ENCODE results near the gene DENND6B. TPM values are rescaled to one million over a fixed set of nuclear protein-coding genes. Genes with fewer than 3 reads are reported as not detected.

DENND6B gene
- polyA plus RNA-seq, 1 experiment = 8.2 TPM

DNA sequence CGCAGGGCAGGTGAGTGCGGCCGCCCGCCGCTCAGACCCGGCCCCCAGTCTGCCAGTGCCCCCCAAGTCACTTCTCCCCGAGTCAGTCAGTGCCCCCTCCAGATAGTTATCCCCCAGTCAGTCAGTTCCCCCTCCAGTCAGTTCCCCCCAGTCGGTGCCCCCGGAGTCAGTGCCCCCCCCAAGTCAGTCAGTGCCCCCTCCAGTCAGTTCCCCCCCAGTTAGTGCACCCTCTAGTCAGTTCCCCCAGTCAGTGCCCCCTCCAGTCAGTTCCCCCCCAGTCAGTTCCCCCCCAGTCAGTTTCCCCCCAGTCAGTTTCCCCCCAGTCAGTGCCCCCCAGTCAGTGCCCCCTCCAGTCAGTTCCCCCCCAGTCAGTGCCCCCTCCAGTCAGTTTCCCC lies 16.7 kb upstream of the DENND6B start:
- no peak for DNase-seq (ENCODE audit: low read depth)
- TF ChIP-seq, protein P1, sequence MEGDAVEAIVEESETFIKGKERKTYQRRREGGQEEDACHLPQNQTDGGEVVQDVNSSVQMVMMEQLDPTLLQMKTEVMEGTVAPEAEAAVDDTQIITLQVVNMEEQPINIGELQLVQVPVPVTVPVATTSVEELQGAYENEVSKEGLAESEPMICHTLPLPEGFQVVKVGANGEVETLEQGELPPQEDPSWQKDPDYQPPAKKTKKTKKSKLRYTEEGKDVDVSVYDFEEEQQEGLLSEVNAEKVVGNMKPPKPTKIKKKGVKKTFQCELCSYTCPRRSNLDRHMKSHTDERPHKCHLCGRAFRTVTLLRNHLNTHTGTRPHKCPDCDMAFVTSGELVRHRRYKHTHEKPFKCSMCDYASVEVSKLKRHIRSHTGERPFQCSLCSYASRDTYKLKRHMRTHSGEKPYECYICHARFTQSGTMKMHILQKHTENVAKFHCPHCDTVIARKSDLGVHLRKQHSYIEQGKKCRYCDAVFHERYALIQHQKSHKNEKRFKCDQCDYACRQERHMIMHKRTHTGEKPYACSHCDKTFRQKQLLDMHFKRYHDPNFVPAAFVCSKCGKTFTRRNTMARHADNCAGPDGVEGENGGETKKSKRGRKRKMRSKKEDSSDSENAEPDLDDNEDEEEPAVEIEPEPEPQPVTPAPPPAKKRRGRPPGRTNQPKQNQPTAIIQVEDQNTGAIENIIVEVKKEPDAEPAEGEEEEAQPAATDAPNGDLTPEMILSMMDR (IDR thresholded peaks at IDR 0.05; ENCODE audit: insufficient read depth, low read depth, low read length) = no peak
- ChIA-PET POLR2A (no interaction called here), CTCF (interaction anchor here (0.7 kb wide), 1 partner anchor 103 kb away, joined by 3 read pairs; no protein-coding TSS in a partner anchor)
- H3K36me3 ChIP-seq (ENCODE audit: control insufficient read depth, insufficient read depth, low read length) = peaks cover 2% of the 10 kb centered on the region; the same call in 1 of the 2 replicates
- no peaks in the 10 kb centered on the region for H3K27me3 ChIP-seq (ENCODE audit: control insufficient read depth, insufficient read depth, low read length)
- H3K4me3 ChIP-seq (ENCODE audit: low read depth, low read length) = peak overlapping the region; percentile 81

DNA sequence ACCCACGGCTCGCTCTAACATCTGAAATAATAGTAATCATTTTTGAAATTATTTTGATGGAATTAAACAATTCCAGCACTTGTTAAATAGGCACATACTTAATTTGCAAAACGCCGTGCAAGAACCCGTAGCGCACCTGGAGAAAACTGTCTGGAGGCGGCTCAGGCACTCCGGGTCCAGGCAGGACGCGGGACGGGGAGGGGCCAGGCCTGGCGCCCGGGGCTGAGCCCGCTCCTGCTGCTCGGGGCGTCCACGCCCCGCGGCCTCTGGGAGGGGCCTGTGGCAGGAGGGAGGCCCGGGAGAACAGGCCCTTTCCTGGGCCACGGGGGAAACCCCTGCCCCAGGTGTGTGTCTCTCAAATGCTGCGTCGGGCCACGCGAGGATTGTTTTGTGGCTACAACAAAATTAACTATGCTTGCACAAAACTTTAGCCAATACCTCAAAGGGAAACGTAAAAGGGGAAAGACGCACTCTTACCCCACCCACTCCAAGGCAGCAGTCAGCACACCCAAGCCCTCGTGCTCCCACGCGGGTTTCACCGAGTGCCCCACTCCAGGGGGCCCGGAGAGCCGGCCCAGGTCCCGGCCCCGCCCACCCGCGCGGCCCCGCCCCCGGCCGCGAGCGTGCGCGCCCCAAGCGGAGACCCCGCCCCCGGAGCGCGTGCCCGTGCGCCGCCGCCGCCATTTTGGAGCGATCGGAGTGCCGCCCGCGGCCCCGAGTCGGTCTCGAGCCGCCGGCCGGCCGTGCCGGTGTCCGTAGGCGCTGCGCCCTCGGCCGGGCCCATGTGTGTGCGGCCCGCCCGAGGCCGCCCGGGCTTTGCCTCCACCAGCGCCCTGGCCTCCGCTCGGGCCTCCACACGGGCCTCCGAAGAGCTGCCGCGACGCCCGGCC lies 16.1 kb upstream of the DENND6B start, which contains the start of gene PPP6R2:
TSS of gene PPP6R2 (plus strand) at position 677 of the 890 bp plus-strand sequence. CDS start 50,582 bp downstream, outside the sequence.
- no peak for DNase-seq (ENCODE audit: low read depth)
- POLR2A ChIA-PET = no interaction called here
- H3K4me3 ChIP-seq (ENCODE audit: low read depth, low read length) = peak within 1 kb of the TSS; percentile 81
- H3K36me3 ChIP-seq (ENCODE audit: control insufficient read depth, insufficient read depth, low read length) = peaks cover 2% of the 10 kb centered on the region; the same call in 1 of the 2 replicates
- CTCF ChIA-PET = interaction anchor here (0.7 to 2.6 kb wide), 23 partner anchors 9 to 165 kb away, joined by 3 to 50 read pairs (median 6); partner anchors contain the start of genes HDAC10, LMF2, MAPK12 and NCAPH2
- H3K27me3 ChIP-seq (ENCODE audit: control insufficient read depth, insufficient read depth, low read length) = no peaks in the 10 kb centered on the region
- TF ChIP-seq, protein P1 (IDR thresholded peaks at IDR 0.05; ENCODE audit: insufficient read depth, low read depth, low read length) = no peak

DNA sequence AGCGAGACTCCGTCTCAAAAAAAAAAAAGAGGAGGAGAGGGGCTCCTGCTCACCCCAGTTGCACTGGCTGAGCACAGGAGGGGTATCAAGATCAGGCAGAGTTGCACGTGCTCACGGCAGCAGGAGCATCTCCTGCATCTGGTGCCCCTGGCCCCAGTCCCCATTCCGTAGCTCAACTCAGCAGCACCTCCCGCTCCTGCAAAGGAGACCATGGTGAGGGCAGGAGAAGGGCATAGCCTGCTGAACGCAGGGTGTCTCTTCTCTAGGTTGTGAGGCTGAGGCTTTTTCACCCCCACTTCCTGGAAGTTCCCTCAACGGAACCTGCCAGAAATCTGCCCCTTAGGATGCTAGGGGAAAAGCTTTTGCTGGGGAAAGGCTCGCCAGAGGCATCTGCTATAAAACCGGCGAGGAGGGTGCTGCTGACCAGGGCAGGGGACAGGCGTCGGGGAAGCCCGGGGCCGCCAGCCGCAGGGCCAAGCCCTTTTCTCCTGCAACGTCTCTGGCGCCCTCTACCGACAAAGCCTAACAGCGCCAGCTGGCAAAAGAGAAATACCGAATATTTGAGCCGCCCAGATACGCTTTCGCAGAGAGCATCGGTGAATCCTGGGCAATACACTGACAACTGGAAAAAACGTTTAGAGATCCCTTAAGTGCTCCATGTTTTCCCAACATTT lies 15.3 kb upstream of the DENND6B start:
- DNase-seq (ENCODE audit: low read depth) = no peak
- peak overlapping the region; percentile 81 for H3K4me3 ChIP-seq (ENCODE audit: low read depth, low read length)
- ChIA-PET POLR2A (no interaction called here), CTCF (interaction anchor here (0.6 to 2.6 kb wide), 27 partner anchors 9 to 278 kb away, joined by 3 to 50 read pairs (median 5); partner anchors contain the start of genes HDAC10, LMF2, MAPK12 and NCAPH2)
- peaks cover 2% of the 10 kb centered on the region; the same call in 1 of the 2 replicates for H3K36me3 ChIP-seq (ENCODE audit: control insufficient read depth, insufficient read depth, low read length)
- H3K27me3 ChIP-seq (ENCODE audit: control insufficient read depth, insufficient read depth, low read length) = no peaks in the 10 kb centered on the region
- TF ChIP-seq, protein P1 (IDR thresholded peaks at IDR 0.05; ENCODE audit: insufficient read depth, low read depth, low read length) = peak; percentile 98

DNA sequence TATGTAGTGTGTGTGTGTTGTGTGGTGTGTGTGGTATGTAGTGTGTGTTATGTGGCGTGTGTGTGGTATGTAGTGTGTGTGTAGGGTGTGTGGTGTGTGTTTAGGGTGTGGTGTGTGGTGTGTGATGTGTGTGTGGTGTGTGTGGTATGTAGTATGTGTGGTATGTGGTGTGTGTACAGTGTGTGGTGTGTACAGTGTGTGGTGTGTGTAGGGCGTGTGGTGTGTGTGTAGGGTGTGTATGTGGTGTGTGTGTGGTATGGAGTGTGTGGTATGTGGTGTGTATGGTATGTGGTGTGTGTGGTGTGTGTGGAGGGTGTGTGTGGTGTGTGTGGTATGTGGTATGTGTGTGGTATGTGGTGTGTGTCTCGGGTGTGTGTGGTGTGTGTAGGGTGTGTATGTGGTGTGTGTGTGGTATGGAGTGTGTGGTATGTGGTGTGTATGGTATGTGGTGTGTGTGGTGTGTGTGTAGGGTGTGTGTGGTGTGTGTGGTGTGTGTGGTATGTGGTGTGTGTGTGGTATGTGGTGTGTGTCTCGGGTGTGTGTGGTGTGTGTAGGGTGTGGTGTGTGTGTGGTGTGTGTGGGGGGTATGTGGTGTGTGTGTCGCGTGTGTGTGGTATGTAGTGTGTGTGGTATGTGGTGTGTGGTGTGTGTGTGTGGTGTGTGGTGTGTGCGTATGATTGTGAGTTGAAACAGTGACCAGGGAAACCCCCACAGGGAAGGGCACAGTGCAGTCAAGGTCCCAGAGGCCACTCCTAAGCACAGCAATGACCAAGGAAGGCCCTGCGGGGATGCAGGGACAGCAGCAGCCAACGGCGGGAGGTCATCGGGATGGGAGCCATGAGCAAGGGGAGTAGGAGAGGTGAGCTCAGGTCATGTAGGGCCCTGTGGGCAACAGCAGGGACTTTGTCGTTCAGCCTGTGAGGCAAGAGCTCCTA lies 13.4 kb upstream of the DENND6B start:
- POLR2A ChIA-PET = no interaction called here
- no peaks in the 10 kb centered on the region for H3K27me3 ChIP-seq (ENCODE audit: control insufficient read depth, insufficient read depth, low read length)
- no peaks in the 10 kb centered on the region for H3K36me3 ChIP-seq (ENCODE audit: control insufficient read depth, insufficient read depth, low read length)
- TF ChIP-seq, protein P1 (IDR thresholded peaks at IDR 0.05; ENCODE audit: insufficient read depth, low read depth, low read length) = no peak
- DNase-seq (ENCODE audit: low read depth) = no peak
- CTCF ChIA-PET = interaction anchor here (2.2 to 2.6 kb wide), 6 partner anchors 12 to 99 kb away, joined by 11 to 50 read pairs (median 16); partner anchors contain the start of genes HDAC10 and TUBGCP6
- H3K4me3 ChIP-seq (ENCODE audit: low read depth, low read length) = no peak overlapping the region
